Mucosa of descending colon (tissue), 3 donors: ENCODE results near the gene METTL24. TPM values are rescaled to one million over a fixed set of nuclear protein-coding genes. Genes with fewer than 3 reads are reported as not detected.

Experiments used
- ATAC-seq: fragments of 200-7000 bp; cut with Tn5 transposase; one replicate; pipeline ENCODE4 v1.9.1; 2020; ENCODE audit warnings: mild to moderate bottlenecking, moderate library complexity
- DNase-seq, 3 donors: peaks; one replicate each; pipeline ENCODE4 v3.0.0-alpha.2; 2020
- H3K36me3 ChIP-seq: fragments of 200-600 bp; one replicate; pipeline ENCODE4 v1.8.0; 2021; ENCODE audit warnings: low read depth, mild to moderate bottlenecking
- H3K4me1 ChIP-seq: fragments of 200-600 bp; one replicate; pipeline ENCODE4 v1.8.0; 2021; ENCODE audit warnings: low read depth, mild to moderate bottlenecking
- H3K4me3 ChIP-seq: fragments of 200-600 bp; one replicate; pipeline ENCODE4 v1.8.0; 2021; ENCODE audit warnings: mild to moderate bottlenecking
- H3K9me3 ChIP-seq: fragments of 200-600 bp; one replicate; pipeline ENCODE4 v1.8.0; 2021; ENCODE audit warnings: mild to moderate bottlenecking
- intact Hi-C, 2 donors: fragments of 100-400 bp; cut with DNase I in 1 of 2; cut with micrococcal nuclease in 1 of 2; formaldehyde crosslinking; loops; one replicate each; pipeline versions ENCODE4 v1.11.0 to v1.11.1; 2022; cut with DNase I, micrococcal nuclease
- total RNA-seq, 3 donors: library from RNA; stranded (reverse); fragmentation: NEBNext Ultra II Directional in 2 of 3; extraction: Animal tissue kit (Norgen Biotek cat#: 25700) in 2 of 3; gene quantifications; one replicate each; pipeline versions ENCODE4 v1.2.1 to v1.2.4, GENCODE V29; 2021 to 2023
- TF ChIP-seq, protein P1 (sequence below): fragments of 200-600 bp; IDR thresholded peaks from one replicate; pipeline ENCODE4 v1.8.0; 2022; ENCODE audit warnings: antibody characterized with exemption, mild to moderate bottlenecking
- donor health status: DM: no; HTN: no; CAD: no; lungs with moderate emphysema.
- donor health status: DM: no; HTN: no; CAD: no.
- donor health status: DM: no; HTN: yes; CAD: no.

Gene METTL24
- total RNA-seq, 3 donors from 2014 or later, result 0.43 to 23.5 (median 1.2) TPM

DNA sequence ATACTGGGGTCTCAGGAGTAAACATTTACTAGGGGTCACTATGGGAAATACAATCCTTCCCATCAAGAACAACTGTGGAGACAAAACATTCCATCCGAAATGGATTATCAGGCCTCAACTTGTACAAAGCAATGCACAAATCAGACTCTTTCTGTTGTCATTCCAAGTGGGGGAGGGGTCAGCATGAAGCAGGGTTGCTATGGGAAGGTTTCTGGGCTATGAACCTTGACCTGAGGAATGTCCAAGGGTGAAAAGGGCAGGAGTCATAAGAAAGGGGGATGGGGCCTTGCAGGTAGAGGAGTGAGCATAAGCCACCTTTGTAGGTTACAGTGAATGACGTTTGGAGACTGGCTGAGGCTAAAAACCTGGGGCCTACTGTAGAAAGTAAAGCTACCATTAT is 3.1 kb downstream of the METTL24 start:
- intact Hi-C loops, result no loop called here
- no peak overlapping the region for H3K4me3 ChIP-seq
- DNase-seq, result no peak
- peaks cover 3% of the 10 kb centered on the region for H3K4me1 ChIP-seq
- H3K9me3 ChIP-seq, result no peaks in the 10 kb centered on the region
- TF ChIP-seq, protein P1, sequence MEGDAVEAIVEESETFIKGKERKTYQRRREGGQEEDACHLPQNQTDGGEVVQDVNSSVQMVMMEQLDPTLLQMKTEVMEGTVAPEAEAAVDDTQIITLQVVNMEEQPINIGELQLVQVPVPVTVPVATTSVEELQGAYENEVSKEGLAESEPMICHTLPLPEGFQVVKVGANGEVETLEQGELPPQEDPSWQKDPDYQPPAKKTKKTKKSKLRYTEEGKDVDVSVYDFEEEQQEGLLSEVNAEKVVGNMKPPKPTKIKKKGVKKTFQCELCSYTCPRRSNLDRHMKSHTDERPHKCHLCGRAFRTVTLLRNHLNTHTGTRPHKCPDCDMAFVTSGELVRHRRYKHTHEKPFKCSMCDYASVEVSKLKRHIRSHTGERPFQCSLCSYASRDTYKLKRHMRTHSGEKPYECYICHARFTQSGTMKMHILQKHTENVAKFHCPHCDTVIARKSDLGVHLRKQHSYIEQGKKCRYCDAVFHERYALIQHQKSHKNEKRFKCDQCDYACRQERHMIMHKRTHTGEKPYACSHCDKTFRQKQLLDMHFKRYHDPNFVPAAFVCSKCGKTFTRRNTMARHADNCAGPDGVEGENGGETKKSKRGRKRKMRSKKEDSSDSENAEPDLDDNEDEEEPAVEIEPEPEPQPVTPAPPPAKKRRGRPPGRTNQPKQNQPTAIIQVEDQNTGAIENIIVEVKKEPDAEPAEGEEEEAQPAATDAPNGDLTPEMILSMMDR, result no peak
- ATAC-seq, result no peak
- H3K36me3 ChIP-seq, result no peaks in the 10 kb centered on the region

DNA sequence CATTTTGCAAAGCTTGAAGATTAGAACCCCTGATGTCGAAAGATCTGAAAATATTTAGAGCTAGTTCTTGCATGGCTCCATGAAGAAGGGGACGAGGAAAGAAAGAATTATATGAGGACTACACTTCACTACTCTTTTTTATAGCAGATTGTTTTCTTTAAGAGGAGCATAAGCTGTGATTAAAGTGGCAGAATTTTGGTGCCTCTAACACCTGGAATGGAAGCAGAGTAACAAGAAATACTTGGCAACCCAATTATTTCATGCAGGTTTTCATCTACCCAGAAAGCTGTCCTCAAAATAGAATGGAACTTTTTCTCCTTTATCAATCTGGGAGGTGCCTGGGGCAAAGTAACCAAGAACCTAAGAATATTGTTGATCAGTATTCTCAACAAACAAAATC is 4.0 kb downstream of the METTL24 start:
- Histone ChIP-seq H3K4me3 (no peak overlapping the region), H3K9me3 (no peaks in the 10 kb centered on the region), H3K36me3 (no peaks in the 10 kb centered on the region), H3K4me1 (peaks cover 3% of the 10 kb centered on the region)
- TF ChIP-seq, protein P1, result no peak
- ATAC-seq (no peak), DNase-seq (no peak)
- intact Hi-C loops, result no loop called here

DNA sequence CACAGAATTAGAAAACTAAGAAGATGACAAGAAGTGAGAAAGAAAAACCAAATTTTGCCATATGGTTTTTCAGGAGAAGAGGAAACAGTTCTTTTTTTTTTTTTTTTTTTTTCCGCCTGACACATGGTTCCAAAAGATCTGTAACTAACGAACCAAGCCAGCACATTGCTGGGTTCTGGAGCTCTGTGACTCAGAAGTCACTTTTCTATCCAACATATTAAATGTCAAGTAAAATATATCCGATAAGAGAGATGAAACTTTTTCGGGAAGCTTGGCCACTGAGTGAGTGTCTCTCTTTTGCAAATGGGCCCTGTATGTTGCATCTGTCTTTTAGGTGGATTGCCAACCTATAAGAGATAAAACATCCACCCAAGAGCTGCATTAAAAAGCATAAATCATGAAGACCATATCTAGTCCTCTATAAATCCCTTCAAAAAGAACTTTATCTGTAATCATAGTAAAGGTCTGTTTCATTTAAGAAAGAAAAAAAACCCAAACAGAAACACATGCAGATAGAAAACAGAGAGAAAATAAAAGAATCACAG is 4.6 kb downstream of the METTL24 start:
- DNase-seq (no peak), ATAC-seq (no peak)
- no peak overlapping the region for H3K4me3 ChIP-seq
- TF ChIP-seq, protein P1, result no peak
- no peaks in the 10 kb centered on the region for H3K9me3 ChIP-seq
- H3K36me3 ChIP-seq, result no peaks in the 10 kb centered on the region
- H3K4me1 ChIP-seq, result peaks cover 3% of the 10 kb centered on the region
- intact Hi-C loops, result no loop called here

DNA sequence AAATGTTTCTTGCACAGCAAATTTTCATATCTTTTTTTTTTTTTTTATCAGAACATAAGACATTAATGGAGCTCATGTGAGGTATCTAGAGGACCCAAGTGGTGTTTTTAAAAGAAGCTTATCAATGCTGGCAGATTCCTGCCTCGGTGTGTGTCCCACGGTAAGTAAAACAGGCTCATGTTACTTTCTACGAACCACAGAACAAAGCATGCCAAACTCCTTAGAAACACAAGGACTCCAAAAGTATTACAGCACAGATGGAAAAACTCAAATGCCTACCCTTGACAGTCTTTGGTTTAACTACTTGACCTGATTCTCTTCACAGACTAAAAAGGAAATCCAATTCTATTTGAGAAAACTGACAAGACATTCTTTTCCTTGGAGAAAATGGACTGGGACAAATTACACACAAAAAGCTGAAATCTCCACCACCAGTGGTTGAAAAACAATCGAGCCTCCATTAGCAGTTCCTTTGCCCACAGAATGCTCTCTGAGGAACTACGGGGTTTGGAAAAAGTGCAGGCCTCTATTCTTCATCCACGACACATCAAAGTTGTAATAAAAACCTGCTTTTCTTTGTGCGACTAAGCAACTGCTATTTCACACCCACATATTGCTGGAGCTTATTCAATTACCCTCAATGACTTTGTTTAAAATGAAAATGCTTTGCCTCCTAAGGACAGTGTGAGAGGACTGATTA is 5.4 kb downstream of the METTL24 start:
- DNase-seq (no peak), ATAC-seq (no peak)
- Histone ChIP-seq H3K36me3 (no peaks in the 10 kb centered on the region), H3K4me1 (peaks cover 3% of the 10 kb centered on the region), H3K9me3 (no peaks in the 10 kb centered on the region), H3K4me3 (no peak overlapping the region)
- TF ChIP-seq, protein P1, result no peak
- intact Hi-C loops, result no loop called here

DNA sequence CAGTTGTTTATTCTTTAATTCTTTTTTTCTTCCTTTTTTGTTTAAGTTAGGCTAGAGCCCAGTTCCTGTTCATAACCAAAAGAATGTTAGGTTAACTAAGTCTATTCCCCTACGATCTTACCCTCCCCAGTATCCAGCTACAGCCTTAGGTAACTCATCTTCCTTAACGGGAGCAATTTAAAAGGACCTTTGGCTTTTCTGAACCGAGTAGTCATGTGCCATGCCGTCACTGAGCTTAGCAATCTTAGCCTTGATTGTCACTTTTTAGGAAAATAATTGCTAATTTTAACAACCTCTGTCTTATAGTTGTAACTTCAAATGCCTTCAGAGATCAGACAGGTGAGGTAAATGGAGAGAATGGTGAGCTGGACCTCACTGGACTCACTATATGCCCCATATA is 6.2 kb downstream of the METTL24 start:
- peak; percentile 44 for ATAC-seq
- intact Hi-C loops, result no loop called here
- Histone ChIP-seq H3K9me3 (no peaks in the 10 kb centered on the region), H3K36me3 (no peaks in the 10 kb centered on the region), H3K4me1 (no peaks in the 10 kb centered on the region), H3K4me3 (no peak overlapping the region)
- DNase-seq, result no peak
- TF ChIP-seq, protein P1, result no peak
